ENCODE measurements around the gene EPRS1. TPM values are rescaled to one million over a fixed set of nuclear protein-coding genes. Genes with fewer than 3 reads are reported as not detected.
"Not testable (repeated sequence)": the region's sequence is repeated elsewhere in the genome, so short reads cannot be mapped to it uniquely, and the experiment has no call there.

EPRS1 gene
- polyA plus RNA-seq, 1 experiment = 129 TPM

GRCh38 chr1:220038640-220039039 is 7.7 kb downstream of the EPRS1 start:
- Histone ChIP-seq H3K9me3 (ENCODE audit: control insufficient read depth, insufficient read depth, low read length) (no peaks in the 10 kb centered on the region), H3K27ac (ENCODE audit: low read depth, low read length) (no peak overlapping the region), H3K27me3 (ENCODE audit: control insufficient read depth, insufficient read depth, low read length) (no peaks in the 10 kb centered on the region), H3K4me3 (ENCODE audit: low read depth, low read length) (no peak overlapping the region)
- CTCF ChIA-PET = no interaction called here
- TF ChIP-seq CTCF (IDR thresholded peaks at IDR 0.05; ENCODE audit: low read depth, low read length) = no peak
- POLR2A ChIA-PET = interaction anchor here (0.7 kb wide), 1 partner anchor 51 kb away, joined by 4 read pairs; the partner anchor contains the start of gene BPNT1
- DNase-seq (ENCODE audit: low read depth, low spot score) = no peak

- H3K4me3 ChIP-seq (ENCODE audit: low read depth, low read length); DNase-seq (ENCODE audit: low read depth, low spot score); H3K9me3 ChIP-seq (ENCODE audit: control insufficient read depth, insufficient read depth, low read length); H3K27me3 ChIP-seq (ENCODE audit: control insufficient read depth, insufficient read depth, low read length); CTCF ChIA-PET; H3K27ac ChIP-seq (ENCODE audit: low read depth, low read length): not testable (repeated sequence)
- POLR2A ChIA-PET = interaction anchor here (0.7 kb wide), 1 partner anchor 52 kb away, joined by 4 read pairs; the partner anchor contains the start of gene BPNT1
Measured at GRCh38 chr1:220037810-220038209, 8.5 kb downstream of the EPRS1 start.

- no peak for TF ChIP-seq CTCF (IDR thresholded peaks at IDR 0.05; ENCODE audit: low read depth, low read length)
- Histone ChIP-seq H3K27ac (ENCODE audit: low read depth, low read length) (no peak overlapping the region), H3K27me3 (ENCODE audit: control insufficient read depth, insufficient read depth, low read length) (no peaks in the 10 kb centered on the region), H3K9me3 (ENCODE audit: control insufficient read depth, insufficient read depth, low read length) (no peaks in the 10 kb centered on the region), H3K4me3 (ENCODE audit: low read depth, low read length) (no peak overlapping the region)
- DNase-seq (ENCODE audit: low read depth, low spot score) = no peak
- POLR2A ChIA-PET = no interaction called here
- CTCF ChIA-PET = interaction anchor here (0.7 kb wide), 3 partner anchors 8 to 20 kb away, joined by 3 read pairs; partner anchors contain the start of gene EPRS1
Measured at GRCh38 chr1:220032911-220033310, 13.4 kb downstream of the EPRS1 start.

DNA sequence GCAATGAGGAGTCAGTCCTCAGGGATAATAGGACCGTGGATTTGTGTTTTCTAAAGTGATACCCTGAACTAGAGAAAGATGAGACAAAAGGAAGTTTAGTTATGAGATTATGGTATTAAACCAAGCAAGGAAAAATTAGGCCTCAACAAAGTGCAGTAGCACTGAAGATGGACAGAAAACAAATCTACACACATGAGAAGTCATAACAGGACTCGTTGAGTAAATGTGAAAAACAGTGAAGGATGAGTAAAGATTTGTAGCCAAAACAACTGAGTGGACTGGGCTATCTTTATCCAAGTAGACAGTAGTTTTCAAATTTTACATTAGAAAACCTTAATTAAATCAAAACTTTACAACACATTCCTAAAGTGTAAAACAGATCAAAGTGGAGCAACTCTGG is 15.0 kb downstream of the EPRS1 start:
- DNase-seq (ENCODE audit: low read depth, low spot score) = no peak
- no peaks in the 10 kb centered on the region for H3K9me3 ChIP-seq (ENCODE audit: control insufficient read depth, insufficient read depth, low read length)
- no peaks in the 10 kb centered on the region for H3K27me3 ChIP-seq (ENCODE audit: control insufficient read depth, insufficient read depth, low read length)
- CTCF ChIA-PET = no interaction called here
- POLR2A ChIA-PET = no interaction called here
- no peak overlapping the region for H3K4me3 ChIP-seq (ENCODE audit: low read depth, low read length)
- H3K27ac ChIP-seq (ENCODE audit: low read depth, low read length) = no peak overlapping the region
- TF ChIP-seq CTCF (IDR thresholded peaks at IDR 0.05; ENCODE audit: low read depth, low read length) = no peak

DNA sequence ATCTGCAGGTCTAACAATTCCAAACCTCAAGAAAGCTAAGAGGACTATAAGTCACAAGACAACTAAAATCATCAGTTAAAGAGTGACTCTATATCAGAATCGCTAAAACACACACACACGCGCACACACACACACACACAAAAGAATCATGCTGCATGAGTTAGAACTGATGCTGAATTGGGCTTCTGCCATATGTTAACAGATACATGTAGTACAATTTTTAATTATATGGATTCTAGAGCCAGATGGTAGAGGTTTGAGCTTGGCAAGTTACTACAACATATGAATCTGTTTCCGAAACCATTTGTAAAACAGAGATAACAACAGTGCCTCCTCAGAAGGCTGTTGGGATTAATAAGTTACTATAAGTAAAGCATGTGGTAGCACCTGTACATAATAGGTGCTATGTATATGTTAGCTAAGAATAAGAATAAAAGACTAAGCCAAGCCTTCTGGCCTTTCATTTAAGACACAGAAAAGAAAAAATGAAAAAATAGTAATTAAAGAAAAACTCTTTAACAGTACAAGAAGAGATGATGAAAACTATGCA is 17.9 kb downstream of the EPRS1 start:
- H3K9me3 ChIP-seq (ENCODE audit: control insufficient read depth, insufficient read depth, low read length) = no peaks in the 10 kb centered on the region
- no peak overlapping the region for H3K27ac ChIP-seq (ENCODE audit: low read depth, low read length)
- CTCF ChIA-PET = no interaction called here
- H3K4me3 ChIP-seq (ENCODE audit: low read depth, low read length) = no peak overlapping the region
- POLR2A ChIA-PET = no interaction called here
- TF ChIP-seq CTCF (IDR thresholded peaks at IDR 0.05; ENCODE audit: low read depth, low read length) = no peak
- H3K27me3 ChIP-seq (ENCODE audit: control insufficient read depth, insufficient read depth, low read length) = no peaks in the 10 kb centered on the region
- DNase-seq (ENCODE audit: low read depth, low spot score) = no peak
